AG04450 (cell line): ENCODE results near the gene OR2H1. TPM values are rescaled to one million over a fixed set of nuclear protein-coding genes. Genes with fewer than 3 reads are reported as not detected.

Experiments
- CTCF ChIA-PET: fragments of 300-600, 350-600 bp; formaldehyde crosslinking; extraction: SDS; loops from one replicate; lab custom pipeline; 2022; ENCODE audit warnings: antibody characterized with exemption, inconsistent platforms; lab: Charles Lee
- POLR2A ChIA-PET: fragments of 350-600 bp; formaldehyde crosslinking; extraction: SDS; loops from one replicate; lab custom pipeline; 2021; ENCODE audit warnings: antibody characterized with exemption, inconsistent platforms; lab: Yijun Ruan, JAX
- DNase-seq: peaks from one replicate; pipeline ENCODE4 v3.0.0-alpha.2; 2011; ENCODE audit warnings: low read depth, low spot score
- H3K27ac ChIP-seq: one replicate; pipeline ENCODE4 v1.5.1; 2012; ENCODE audit warnings: low read depth, low read length, control low read depth
- H3K27me3 ChIP-seq: one replicate; pipeline ENCODE4 v1.6.0; 2012; ENCODE audit warnings: low read length; ENCODE audit not compliant: control insufficient read depth, insufficient read depth
- H3K4me3 ChIP-seq: 2 replicates; pipeline ENCODE4 v1.5.1; 2011; ENCODE audit warnings: mild to moderate bottlenecking, low read depth, low read length, control low read depth
- H3K9me3 ChIP-seq: 2 replicates; pipeline ENCODE4 v1.5.1; 2012; ENCODE audit warnings: low read length; ENCODE audit not compliant: control insufficient read depth, insufficient read depth
- polyA plus RNA-seq: library from polyadenylated mRNA; depleted of rRNA; stranded (reverse); fragments of >200 nt; gene quantifications from 2 replicates; pipeline ENCODE4 v1.2.3, GENCODE V29; 2011
- TF ChIP-seq, protein P1 (sequence below): IDR thresholded peaks from 2 replicates; pipeline ENCODE4 v1.5.1; 2011; ENCODE audit warnings: low read depth, low read length, control low read depth, inconsistent platforms

OR2H1 gene
- polyA plus RNA-seq, 1 experiment: not detected

DNA sequence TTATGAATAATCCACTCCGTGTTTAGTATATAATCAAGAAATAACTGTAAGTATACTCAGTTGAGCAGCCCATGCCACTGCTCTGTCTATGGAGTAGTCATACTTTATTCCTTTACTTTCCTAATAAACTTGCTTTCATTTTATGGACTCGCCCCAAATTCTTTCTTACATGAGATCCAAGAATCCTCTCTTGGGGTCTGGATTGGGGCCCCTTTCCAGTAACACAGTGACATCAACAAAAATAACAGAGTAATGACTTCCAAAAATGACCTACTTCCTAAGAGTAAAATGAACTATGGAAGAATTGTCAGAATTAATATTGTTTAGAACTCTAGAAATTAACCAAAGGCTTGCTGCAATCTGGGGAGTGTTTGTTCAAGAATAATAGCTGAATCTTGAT, 8.8 kb downstream of the OR2H1 start:
- H3K27me3 ChIP-seq: no peaks in the 10 kb centered on the region
- no peak overlapping the region for H3K4me3 ChIP-seq
- ChIA-PET CTCF (no interaction called here), POLR2A (no interaction called here)
- peaks cover 4% of the 10 kb centered on the region for H3K9me3 ChIP-seq
- no peak for DNase-seq
- TF ChIP-seq, protein P1, sequence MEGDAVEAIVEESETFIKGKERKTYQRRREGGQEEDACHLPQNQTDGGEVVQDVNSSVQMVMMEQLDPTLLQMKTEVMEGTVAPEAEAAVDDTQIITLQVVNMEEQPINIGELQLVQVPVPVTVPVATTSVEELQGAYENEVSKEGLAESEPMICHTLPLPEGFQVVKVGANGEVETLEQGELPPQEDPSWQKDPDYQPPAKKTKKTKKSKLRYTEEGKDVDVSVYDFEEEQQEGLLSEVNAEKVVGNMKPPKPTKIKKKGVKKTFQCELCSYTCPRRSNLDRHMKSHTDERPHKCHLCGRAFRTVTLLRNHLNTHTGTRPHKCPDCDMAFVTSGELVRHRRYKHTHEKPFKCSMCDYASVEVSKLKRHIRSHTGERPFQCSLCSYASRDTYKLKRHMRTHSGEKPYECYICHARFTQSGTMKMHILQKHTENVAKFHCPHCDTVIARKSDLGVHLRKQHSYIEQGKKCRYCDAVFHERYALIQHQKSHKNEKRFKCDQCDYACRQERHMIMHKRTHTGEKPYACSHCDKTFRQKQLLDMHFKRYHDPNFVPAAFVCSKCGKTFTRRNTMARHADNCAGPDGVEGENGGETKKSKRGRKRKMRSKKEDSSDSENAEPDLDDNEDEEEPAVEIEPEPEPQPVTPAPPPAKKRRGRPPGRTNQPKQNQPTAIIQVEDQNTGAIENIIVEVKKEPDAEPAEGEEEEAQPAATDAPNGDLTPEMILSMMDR: no peak
- H3K27ac ChIP-seq: no peak overlapping the region

DNA sequence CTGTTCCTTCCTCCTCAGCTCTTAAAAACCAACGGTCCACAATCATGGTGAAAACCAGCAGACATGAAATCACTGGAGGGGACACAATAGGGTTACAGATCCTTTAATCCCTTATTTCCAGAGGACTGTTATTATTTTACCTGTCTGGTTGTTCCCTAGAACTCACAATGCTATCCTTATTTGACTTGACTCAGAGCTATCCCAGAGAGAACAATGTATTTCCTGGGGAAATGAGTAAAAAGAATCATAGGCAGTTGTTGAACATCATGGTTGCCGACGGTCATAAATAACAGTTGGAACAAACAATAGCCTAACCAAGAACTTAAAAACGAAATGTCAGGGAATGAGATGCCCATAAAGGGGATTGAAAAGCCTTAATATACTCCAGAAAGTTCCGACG, 9.3 kb downstream of the OR2H1 start:
- no peak overlapping the region for H3K27ac ChIP-seq
- peaks cover 4% of the 10 kb centered on the region for H3K9me3 ChIP-seq
- TF ChIP-seq, protein P1: no peak
- no peak for DNase-seq
- POLR2A ChIA-PET: no interaction called here
- CTCF ChIA-PET: no interaction called here
- no peak overlapping the region for H3K4me3 ChIP-seq
- H3K27me3 ChIP-seq: no peaks in the 10 kb centered on the region

DNA sequence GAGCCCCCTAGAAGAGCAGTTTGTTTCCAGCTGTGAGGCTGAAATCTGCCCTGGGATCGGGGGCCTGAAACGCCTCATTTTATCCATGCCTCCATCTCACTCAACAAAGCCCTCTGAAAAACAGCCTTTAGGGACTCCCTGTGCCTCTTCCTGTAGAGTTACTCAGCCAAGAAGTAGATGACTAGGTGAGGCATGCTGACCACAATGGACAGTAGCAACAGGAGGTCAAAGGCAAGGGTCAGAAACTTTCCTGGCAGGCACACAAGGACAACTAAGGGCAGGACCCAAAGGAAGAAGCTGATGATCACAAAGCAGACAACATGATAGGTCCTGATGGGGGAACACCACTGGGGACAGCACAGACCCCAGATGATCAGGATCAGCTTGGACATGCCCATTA, 18.0 kb downstream of the OR2H1 start:
- Histone ChIP-seq H3K27ac (no peak overlapping the region), H3K9me3 (peaks cover 14% of the 10 kb centered on the region), H3K27me3 (no peaks in the 10 kb centered on the region), H3K4me3 (no peak overlapping the region)
- ChIA-PET CTCF (no interaction called here), POLR2A (no interaction called here)
- no peak for DNase-seq
- TF ChIP-seq, protein P1: no peak

GRCh38 chr6:29477923-29478450, 21.0 kb downstream of the OR2H1 start:
- ChIA-PET POLR2A (no interaction called here), CTCF (no interaction called here)
- Histone ChIP-seq H3K4me3 (no peak overlapping the region), H3K9me3 (peaks cover 13% of the 10 kb centered on the region), H3K27ac (no peak overlapping the region), H3K27me3 (no peaks in the 10 kb centered on the region)
- no peak for DNase-seq
- TF ChIP-seq, protein P1: no peak

DNA sequence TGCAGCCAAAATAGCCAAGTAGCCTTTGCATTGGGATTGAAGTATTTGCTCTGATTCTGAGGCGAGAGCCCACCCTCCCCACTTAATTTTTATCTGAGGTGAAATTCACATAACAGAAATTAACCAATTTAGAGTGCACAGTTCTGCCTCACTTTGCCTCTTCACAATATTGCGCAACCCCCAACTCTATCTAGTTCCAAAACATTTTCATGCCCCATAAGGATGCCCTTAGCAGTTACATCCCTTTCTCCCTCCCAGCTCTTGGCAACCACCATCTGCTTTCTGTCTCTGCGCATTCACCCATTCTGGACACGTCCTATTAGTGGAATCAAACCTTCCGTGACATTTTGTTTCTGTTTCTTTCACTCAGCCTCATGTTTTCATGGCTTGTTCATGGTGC, 21.8 kb downstream of the OR2H1 start:
- Histone ChIP-seq H3K9me3 (peaks cover 10% of the 10 kb centered on the region), H3K27me3 (no peaks in the 10 kb centered on the region), H3K4me3 (no peak overlapping the region), H3K27ac (no peak overlapping the region)
- ChIA-PET POLR2A (no interaction called here), CTCF (no interaction called here)
- no peak for DNase-seq
- TF ChIP-seq, protein P1: no peak
